Endodermal cell (in vitro differentiated cells): ENCODE data around the gene KARS1. TPM values are rescaled to one million over a fixed set of nuclear protein-coding genes. Genes with fewer than 3 reads are reported as not detected.

ENCODE experiments used
- DNase-seq: peaks from one replicate; pipeline ENCODE4 v3.0.0-alpha.2; 2017
- H3K27ac ChIP-seq: 2 replicates; pipeline ENCODE4 v1.5.1; 2013; ENCODE audit warnings: mild to moderate bottlenecking, low read depth, low read length, moderate library complexity
- H3K27me3 ChIP-seq: 2 replicates; pipeline ENCODE4 v1.6.1; 2013; ENCODE audit warnings: mild to moderate bottlenecking, low read length, moderate library complexity; ENCODE audit not compliant: insufficient read depth, control insufficient read depth, poor library complexity, severe bottlenecking
- H3K36me3 ChIP-seq: 2 replicates; pipeline ENCODE4 v1.7.0; 2013; ENCODE audit warnings: mild to moderate bottlenecking, low read length, moderate library complexity; ENCODE audit not compliant: control insufficient read depth, insufficient read depth
- H3K4me1 ChIP-seq: one replicate; pipeline ENCODE4 v1.7.0; 2013; ENCODE audit warnings: low read length; ENCODE audit not compliant: control insufficient read depth, insufficient read depth
- H3K4me3 ChIP-seq: 2 replicates; pipeline ENCODE4 v1.5.1; 2013; ENCODE audit warnings: mild to moderate bottlenecking, low read length, moderate library complexity
- H3K9ac ChIP-seq: 2 replicates; pipeline ENCODE4 v1.6.1; 2013; ENCODE audit warnings: mild to moderate bottlenecking, low read length, moderate library complexity; ENCODE audit not compliant: poor library complexity, severe bottlenecking; ENCODE audit errors: extremely low read depth
- H3K9me3 ChIP-seq: 2 replicates; pipeline ENCODE4 v1.6.1; 2013; ENCODE audit warnings: mild to moderate bottlenecking, low read length, moderate library complexity; ENCODE audit not compliant: control insufficient read depth
- H3K27ac Mint-ChIP-seq: 2 replicates; pipeline ENCODE4 v1.8.0; 2020; ENCODE audit warnings: mixed read lengths
- H3K27me3 Mint-ChIP-seq: 2 replicates; pipeline ENCODE4 v1.8.0; 2021; ENCODE audit warnings: mild to moderate bottlenecking, mixed read lengths; ENCODE audit not compliant: insufficient read depth
- H3K36me3 Mint-ChIP-seq: 2 replicates; pipeline ENCODE4 v1.8.0; 2020; ENCODE audit warnings: low read depth, mixed read lengths
- H3K4me1 Mint-ChIP-seq: 2 replicates; pipeline ENCODE4 v1.8.0; 2020; ENCODE audit warnings: mixed read lengths
- H3K4me3 Mint-ChIP-seq: 2 replicates; pipeline ENCODE4 v1.8.0; 2020; ENCODE audit warnings: mild to moderate bottlenecking, moderate library complexity, mixed read lengths
- H3K9me3 Mint-ChIP-seq: 2 replicates; pipeline ENCODE4 v1.8.0; 2020; ENCODE audit warnings: mild to moderate bottlenecking, mixed read lengths
- CTCF ChIP-seq: fragments of 200-600 bp; sonication (generic); conservative IDR thresholded peaks from 2 replicates; pipeline ENCODE4 v1.5.0; 2021; ENCODE audit warnings: antibody characterized with exemption, mild to moderate bottlenecking
- WGBS, 2 experiments: methylation state at CpG; one replicate each; pipeline versions ENCODE4 v1.1.5 to v1.1.7; 2013; ENCODE audit warnings: missing lambda C conversion rate in 2 of 2, mixed read lengths in 1 of 2; ENCODE audit not compliant: insufficient coverage in 1 of 2, insufficient read length in 1 of 2; 5-methylcytosine and 5-hydroxymethylcytosine counted together
- total RNA-seq, 2 donors: library from RNA; stranded (reverse); fragmentation: NEBNext Ultra II Directional in 1 of 2; extraction: Animal tissue kit (Norgen Biotek cat#: 25700) in 1 of 2; gene quantifications; 2 replicates in 1 of 2; 3 replicates in 1 of 2; pipeline ENCODE4 v1.2.1, GENCODE V29; 2021

KARS1 gene
- total RNA-seq, 2 donors from 2014 or later: 141 to 168 TPM

GRCh38 chr16:75626806-75627205, 20.7 kb downstream of the KARS1 start:
- Mint-ChIP-seq H3K4me1 (peaks cover 16% of the 10 kb centered on the region), H3K9me3 (no peaks in the 10 kb centered on the region)

GRCh38 chr16:75624921-75625334, 22.5 kb downstream of the KARS1 start:
- Histone ChIP-seq H3K27me3 (no peaks in the 10 kb centered on the region), H3K9ac (no peak overlapping the region), H3K9me3 (no peaks in the 10 kb centered on the region), H3K4me1 (peaks cover 5% of the 10 kb centered on the region), H3K4me3 (no peak overlapping the region), H3K36me3 (peaks cover 57% of the 10 kb centered on the region), H3K27ac (no peak overlapping the region)
- Mint-ChIP-seq H3K4me3 (no peak overlapping the region), H3K36me3 (peaks cover 51% of the 10 kb centered on the region), H3K4me1 (peaks cover 16% of the 10 kb centered on the region), H3K27me3 (no peaks in the 10 kb centered on the region), H3K9me3 (no peaks in the 10 kb centered on the region), H3K27ac (peak overlapping the region; percentile 46)
- no peak for DNase-seq
- TF ChIP-seq CTCF: no peak
- 73 to 87% methylated on average over 4 of the region's 4 CpGs for WGBS, 2 experiments

More at GRCh38 chr16:75626806-75627205, 20.7 kb downstream of the KARS1 start:
- Histone ChIP-seq H3K27ac (no peak overlapping the region), H3K4me1 (peaks cover 5% of the 10 kb centered on the region), H3K27me3 (no peaks in the 10 kb centered on the region), H3K9ac (no peak overlapping the region), H3K4me3 (no peak overlapping the region), H3K36me3 (peaks cover 66% of the 10 kb centered on the region), H3K9me3 (no peaks in the 10 kb centered on the region)
- 94 to 97% methylated on average over 4 of the region's 4 CpGs for WGBS, 2 experiments
- no peak for TF ChIP-seq CTCF
- no peak for DNase-seq
- Mint-ChIP-seq H3K27me3 (no peaks in the 10 kb centered on the region), H3K36me3 (peaks cover 59% of the 10 kb centered on the region), H3K27ac (peak overlapping the region; percentile 1), H3K4me3 (no peak overlapping the region)

- peak within 1 kb of the TSS; percentile 88 for H3K9ac ChIP-seq
- H3K36me3 ChIP-seq: peaks cover 53% of the 10 kb centered on the region
- Mint-ChIP-seq H3K27me3 (no peaks in the 10 kb centered on the region), H3K36me3 (peaks cover 47% of the 10 kb centered on the region), H3K4me3 (peak within 1 kb of the TSS; percentile 92), H3K9me3 (no peaks in the 10 kb centered on the region), H3K4me1 (peaks cover 16% of the 10 kb centered on the region), H3K27ac (peak within 1 kb of the TSS; percentile 99)
- no peaks in the 10 kb centered on the region for H3K9me3 ChIP-seq
- DNase-seq: peak; percentile 99
- TF ChIP-seq CTCF: no peak
- H3K27ac ChIP-seq: peak within 1 kb of the TSS; percentile 84
- no peaks in the 10 kb centered on the region for H3K27me3 ChIP-seq
- H3K4me3 ChIP-seq: peak within 1 kb of the TSS; percentile 99
- WGBS, 2 experiments: 3% methylated on average over 33 to 62 of the region's 62 CpGs
- peaks cover 5% of the 10 kb centered on the region for H3K4me1 ChIP-seq
Measured at GRCh38 chr16:75622761-75623605, 24.5 kb downstream of the KARS1 start, which contains the start of gene ADAT1. Gene ADAT1, minus strand, starts transcription at chr16:75623281. Its CDS starts 2,482 bp downstream, at chr16:75620799.
